Uterus (tissue), 2 donors: Measurements from ENCODE around the gene TMEM132C.

Experiments
- CTCF ChIP-seq, 4 experiments: fragments of 200-600 bp in 2 of 4; fragments of 450-650 bp in 2 of 4; sonication (generic) in 2 of 4; IDR thresholded peaks; one replicate each; pipeline ENCODE4 v1.5.1; 2016 to 2019; ENCODE audit warnings: antibody characterized with exemption in 4 of 4, mild to moderate bottlenecking in 2 of 4, moderate library complexity in 1 of 4
- POLR2A ChIP-seq, 2 donors: fragments of 450-650 bp; IDR thresholded peaks; one replicate each; pipeline ENCODE4 v1.6.1; 2016; ENCODE audit warnings: antibody characterized with exemption in 2 of 2, mild to moderate bottlenecking in 1 of 2, moderate library complexity in 1 of 2

- TF ChIP-seq CTCF (IDR thresholded peaks at IDR 0.05): no peak
- TF ChIP-seq POLR2A (IDR thresholded peaks at IDR 0.05): no peak
These were observed 428.7 kb downstream of the TMEM132C start for GRCh38 chr12:128695697-128696096.
